NK-92 (cell line): ENCODE data around the gene CNFN.

Source experiments
- DNase-seq: peaks from one replicate; lab custom pipeline; 2025; ENCODE audit not compliant: unreplicated experiment; lab: John Stamatoyannopoulos, UW

The CNFN gene

DNA sequence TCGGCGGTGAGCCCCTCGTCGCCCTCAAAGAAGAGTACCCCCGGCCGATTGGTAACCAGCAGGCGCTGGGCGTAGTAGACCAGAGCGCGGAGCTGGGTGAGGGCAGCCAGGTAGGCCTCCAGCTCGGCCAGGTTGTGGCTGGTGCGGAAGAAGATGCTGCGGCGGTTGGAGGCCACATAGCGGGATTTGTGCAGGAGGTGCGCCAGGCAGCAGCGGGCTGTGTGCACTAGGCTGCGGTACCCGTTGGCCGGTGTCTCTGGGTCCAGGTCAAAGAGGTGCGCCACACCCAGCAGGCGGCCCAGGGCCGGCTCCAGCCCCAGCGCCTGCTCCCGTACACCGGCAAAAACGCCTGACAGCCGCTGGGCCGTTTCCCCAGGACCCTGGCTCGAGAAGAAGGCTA is 20.3 kb upstream of the CNFN start:
- no peak for DNase-seq

GRCh38 chr19:42409477-42409876 is 19.4 kb upstream of the CNFN start:
- DNase-seq = no peak

GRCh38 chr19:42407816-42408175 is 17.7 kb upstream of the CNFN start:
- no peak for DNase-seq

DNA sequence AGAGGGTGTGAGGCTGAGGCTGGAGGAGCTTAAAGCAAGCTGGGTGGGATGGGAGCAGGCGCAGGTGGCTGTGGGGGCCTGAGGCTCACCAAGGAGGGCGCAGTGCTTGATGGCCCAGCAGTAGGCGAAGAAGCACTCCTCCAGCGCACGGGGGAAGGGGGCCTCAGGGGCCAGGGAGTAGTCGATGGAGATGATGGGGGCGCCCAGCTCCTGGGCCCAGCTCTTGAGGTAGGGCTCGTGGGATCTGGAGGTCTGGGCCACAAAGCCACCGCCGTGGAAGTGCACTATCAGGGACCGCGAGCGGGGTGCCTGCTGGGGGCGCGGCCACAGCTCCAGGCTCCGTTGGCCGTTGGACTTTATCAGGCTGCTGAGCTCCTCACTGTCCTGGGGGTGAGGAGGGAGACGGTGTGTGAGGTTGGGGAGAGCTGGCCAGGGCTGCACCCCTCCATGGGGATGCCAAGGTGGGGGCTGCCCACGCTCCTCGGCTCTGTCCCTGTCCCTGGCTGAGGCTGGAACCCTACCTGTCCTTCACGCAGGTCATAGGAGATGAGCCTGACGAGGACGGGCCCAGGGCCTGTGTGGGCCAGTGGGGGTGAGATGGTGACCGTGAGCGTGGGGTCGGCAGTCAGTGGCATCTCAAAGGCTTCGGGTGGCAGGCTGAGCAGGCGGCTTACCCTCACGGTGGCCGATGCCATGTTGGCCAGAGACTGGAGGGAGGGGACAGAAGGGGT is 17.2 kb upstream of the CNFN start:
- DNase-seq = no peak

DNA sequence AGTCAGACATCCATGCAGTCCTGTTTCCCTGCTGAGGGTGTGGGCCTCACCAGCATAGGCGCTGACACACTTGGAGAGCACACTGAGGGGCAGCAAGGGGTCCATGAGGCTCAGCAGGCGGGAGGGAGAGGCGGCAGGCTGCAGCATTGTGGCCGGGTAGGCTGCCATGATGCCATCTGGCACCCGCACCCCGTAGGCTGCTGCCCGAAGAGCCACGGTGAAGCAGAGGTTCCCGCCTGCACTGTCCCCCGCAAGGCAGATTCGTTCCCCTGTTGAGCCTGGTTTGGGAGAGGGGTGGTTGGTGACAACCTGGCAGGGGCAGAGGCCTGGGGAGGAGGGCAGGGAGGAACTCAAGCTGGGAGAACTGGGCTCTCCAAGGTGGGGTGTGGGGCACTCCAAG is 16.0 kb upstream of the CNFN start:
- DNase-seq = no peak

DNA sequence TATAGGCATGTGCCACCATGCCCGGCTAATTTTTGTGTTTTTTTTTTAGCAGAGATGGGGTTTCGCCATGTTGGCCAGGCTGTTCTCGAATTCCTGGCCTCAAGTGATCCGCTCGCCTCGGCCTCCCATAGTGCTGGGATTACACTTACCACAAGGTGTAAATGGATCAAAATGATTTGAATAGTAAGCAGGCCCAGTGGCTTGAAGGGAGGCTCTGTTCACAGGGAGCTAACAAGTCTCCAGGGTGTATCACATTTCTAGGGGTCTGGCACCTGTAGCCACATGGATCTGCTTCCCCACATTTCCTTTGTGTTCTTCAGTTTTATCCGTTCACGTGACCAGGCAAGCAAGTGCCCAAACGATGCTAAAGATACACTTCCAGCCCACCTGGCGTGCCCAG is 13.5 kb upstream of the CNFN start:
- no peak for DNase-seq

GRCh38 chr19:42402376-42403116 is 12.4 kb upstream of the CNFN start:
- no peak for DNase-seq

GRCh38 chr19:42401365-42402303 is 11.5 kb upstream of the CNFN start:
- DNase-seq = no peak

- DNase-seq = no peak
These were observed 10.3 kb upstream of the CNFN start for GRCh38 chr19:42400404-42400803.

GRCh38 chr19:42397263-42398166 is 7.4 kb upstream of the CNFN start:
- DNase-seq = no peak

- peak; percentile 47 for DNase-seq
These were observed 6.5 kb upstream of the CNFN start for GRCh38 chr19:42396381-42397262.

DNA sequence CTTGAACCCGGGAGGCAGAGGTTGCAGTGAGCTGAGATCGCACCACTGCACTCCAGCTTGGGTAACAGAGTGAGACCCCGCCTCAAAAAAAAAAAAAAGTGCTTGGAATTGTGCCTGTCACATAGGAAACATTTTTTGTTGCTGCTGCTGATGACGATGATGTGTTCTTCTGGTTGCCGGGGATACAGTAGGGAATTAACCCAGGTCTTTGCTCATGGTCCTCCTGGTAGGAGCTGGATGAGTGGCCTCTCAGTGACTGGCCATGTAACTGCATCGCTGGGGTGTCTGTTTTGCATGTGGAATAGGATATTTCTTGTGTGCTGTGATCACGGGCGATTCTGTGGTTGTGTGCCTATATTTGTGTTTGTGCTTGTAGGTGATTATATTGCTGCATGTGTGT is 4.7 kb upstream of the CNFN start:
- DNase-seq = no peak

GRCh38 chr19:42392165-42392564 is 2.1 kb upstream of the CNFN start:
- no peak for DNase-seq

- no peak for DNase-seq
These were observed 1.1 kb downstream of the CNFN start for GRCh38 chr19:42388851-42389489.

DNA sequence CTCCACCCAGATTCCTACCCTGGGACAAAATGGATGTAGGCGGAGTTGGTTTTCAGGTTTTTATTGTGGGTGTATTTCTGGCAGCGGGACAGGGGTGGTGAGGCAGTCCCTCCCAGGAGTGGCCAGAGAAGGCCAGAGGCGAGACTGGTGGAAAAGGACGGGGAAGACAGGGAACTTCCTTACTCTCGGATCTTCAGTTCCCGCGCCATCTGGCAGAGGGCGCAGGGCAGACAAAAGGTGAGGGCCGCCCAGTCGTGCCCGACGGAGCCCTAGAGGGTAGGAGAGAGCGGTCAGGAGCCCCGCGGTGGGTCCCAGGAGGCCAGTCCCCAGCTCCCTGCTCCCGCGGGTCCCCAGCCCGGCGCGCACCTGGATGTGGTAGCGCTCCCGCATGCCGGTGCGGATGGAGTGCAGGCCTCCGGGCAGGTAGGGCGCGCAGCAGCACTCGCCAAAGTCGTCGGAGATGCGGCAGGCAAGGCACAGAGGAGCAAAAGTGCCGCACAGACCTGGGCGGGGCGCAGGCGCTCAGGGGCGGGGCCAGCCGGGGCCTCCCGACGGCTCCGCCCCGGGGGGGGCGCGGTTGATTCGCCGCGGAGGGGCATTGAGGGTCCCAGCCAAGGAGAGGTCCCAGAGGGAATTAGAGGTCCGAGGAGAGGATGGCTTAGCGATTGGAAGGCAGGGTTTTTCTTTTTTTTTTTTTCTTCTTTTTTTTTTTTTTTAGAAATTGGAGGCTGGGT is 3.0 kb downstream of the CNFN start:
- DNase-seq = no peak

DNA sequence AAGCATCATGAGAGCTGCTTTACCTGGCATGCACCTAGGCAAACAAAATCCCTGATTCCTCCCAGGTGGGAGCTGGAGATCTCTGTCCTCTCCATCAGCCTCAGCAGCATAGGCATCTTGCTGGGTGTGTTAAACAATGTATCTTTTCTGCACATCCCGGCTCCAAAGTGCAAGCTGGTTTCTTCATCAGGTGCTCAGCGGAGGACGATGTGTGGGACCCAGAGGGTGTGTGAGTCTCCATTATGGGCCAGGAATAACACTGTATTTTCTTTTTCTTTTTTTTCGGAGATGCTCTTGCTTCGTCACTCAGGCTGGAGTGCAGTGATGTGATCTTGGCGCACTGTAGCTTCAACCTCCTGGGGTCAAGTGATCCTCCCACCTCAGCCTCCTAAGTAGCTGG is 9.9 kb downstream of the CNFN start:
- DNase-seq = no peak

- DNase-seq = no peak
These were observed 11.6 kb downstream of the CNFN start for GRCh38 chr19:42378225-42379215.
